ENCODE results near the gene ULBP3.

DNA sequence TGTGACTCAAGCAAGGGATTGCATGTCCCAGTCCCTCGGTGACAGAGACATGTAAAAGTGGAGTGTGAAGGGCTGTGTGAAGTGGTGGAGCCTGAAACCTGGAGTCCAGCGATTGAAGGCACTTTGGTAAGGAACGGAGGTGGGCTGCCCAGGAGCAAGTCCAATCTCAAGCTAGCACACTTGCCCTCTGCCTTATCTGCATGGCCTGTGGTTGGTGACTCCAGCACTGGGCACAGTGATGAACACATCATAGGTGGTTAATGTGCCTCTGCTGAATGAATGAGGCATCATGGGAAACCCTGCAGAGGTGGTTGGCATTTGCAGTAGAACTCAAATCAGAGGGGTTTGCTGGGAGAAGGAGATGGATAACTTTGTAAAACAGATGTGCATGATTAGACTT is 14.9 kb upstream of the ULBP3 start:
- TF ChIP-seq, protein P1, sequence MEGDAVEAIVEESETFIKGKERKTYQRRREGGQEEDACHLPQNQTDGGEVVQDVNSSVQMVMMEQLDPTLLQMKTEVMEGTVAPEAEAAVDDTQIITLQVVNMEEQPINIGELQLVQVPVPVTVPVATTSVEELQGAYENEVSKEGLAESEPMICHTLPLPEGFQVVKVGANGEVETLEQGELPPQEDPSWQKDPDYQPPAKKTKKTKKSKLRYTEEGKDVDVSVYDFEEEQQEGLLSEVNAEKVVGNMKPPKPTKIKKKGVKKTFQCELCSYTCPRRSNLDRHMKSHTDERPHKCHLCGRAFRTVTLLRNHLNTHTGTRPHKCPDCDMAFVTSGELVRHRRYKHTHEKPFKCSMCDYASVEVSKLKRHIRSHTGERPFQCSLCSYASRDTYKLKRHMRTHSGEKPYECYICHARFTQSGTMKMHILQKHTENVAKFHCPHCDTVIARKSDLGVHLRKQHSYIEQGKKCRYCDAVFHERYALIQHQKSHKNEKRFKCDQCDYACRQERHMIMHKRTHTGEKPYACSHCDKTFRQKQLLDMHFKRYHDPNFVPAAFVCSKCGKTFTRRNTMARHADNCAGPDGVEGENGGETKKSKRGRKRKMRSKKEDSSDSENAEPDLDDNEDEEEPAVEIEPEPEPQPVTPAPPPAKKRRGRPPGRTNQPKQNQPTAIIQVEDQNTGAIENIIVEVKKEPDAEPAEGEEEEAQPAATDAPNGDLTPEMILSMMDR (IDR thresholded peaks at IDR 0.05; ENCODE audit: low read depth, low read length, poor library complexity, severe bottlenecking): no peak
- TF ChIP-seq EZH2phosphoT487 (IDR thresholded peaks at IDR 0.05; ENCODE audit: borderline replicate concordance, low read length): no peak
